HS-5 (cell line): ENCODE measurements around the gene SPAAR.
"Not testable (repeated sequence)": the region's sequence is repeated elsewhere in the genome, so short reads cannot be mapped to it uniquely, and the experiment has no call there.

Experiments used
- DNase-seq: peaks from one replicate; pipeline ENCODE4 v3.0.0-alpha.2; 2012; ENCODE audit warnings: low read depth

The SPAAR gene

DNA sequence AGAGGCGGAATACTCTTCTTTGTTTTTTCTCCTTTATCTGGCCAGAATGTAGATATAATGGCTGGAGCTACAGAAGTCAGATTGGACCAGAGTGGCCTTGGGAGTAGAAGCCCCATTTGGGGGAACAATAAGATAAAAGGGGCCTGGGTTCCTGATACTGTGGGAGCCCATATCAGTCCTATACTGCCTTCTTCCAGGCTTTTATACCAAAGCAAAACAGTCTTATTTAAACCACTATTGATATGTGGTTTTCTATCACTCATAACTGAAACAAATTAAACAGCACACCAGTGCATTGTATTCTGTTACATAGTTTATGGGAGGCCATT, 14.3 kb downstream of the SPAAR start:
- DNase-seq, result no peak

DNA sequence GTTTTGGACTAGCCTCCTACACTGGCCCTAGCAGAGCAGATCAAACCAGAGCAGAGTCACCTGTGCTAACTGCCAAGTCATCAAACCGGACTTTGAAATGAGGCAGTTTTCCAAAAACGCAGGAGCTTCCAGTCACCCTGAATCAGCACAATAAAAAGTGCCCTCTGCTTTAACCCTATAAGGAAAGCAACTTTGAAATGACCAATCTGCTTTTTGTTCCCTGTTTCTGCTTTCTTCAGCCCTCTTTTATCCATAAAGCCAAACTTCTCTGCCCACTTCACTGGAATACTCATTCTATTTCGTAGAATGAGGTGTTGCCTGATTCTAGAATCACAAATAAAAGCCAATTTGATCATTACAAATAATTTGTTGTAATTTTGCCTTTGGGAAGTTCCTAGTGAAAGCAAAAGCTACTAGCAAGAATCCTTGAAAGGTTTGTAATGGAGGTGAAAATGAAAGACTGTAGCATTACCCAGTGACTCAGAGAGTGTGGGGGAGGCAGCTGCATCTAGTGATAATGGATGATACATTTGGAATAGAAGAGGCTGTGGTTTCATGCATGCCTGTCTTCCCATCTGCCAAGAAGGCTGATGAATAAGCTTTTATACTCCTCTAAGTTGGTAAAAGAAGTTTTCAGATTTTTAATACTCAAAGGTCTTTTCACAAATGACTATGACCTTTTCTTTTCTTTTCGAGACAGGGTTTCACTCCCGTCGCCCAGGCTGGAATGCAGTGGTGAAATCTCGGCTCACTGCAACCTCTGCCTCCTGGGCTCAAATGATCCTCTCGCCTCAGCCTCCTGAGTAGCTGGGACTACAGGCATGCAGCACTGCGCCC, 14.9 kb downstream of the SPAAR start:
- DNase-seq, result peak; percentile 91

DNA sequence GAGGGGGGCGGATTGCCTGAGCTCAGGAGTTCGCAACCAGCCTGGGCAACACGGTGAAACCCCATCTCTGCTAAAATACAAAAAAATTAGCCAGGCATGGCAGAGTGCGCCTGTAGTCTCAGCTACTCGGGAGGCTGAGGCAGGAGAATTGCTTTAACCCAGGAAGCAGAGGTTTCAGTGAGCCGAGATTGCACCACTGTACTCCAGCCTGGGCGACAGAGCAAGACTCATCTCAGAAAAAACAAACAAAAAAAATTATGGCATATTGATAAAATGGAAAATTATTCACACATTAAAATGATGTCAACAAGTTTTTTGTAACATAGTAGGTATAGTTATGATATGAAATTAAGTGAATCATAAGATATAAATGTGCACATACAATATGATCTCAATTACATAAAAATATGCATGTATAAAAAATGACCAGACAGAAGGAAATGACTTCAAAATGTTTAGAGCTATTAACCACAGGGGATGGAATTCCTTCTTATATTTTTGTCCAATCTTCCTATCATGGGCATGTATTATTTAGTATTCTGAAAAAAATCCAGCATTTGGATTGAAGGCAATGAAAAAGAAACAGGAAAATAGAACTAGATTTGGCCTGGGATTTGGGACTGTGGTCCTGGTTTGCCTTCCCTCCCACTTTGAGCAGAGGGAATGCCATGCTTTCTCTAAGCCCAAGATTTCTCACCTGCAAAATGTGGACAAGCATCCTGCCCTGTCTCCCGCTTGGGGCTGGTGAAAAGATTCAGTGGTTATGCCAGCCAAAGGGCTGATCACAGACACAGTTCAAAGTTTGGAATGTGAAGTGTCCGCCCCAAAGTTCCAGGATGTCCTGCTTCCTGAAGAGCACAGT, 19.5 kb downstream of the SPAAR start:
- DNase-seq, result no peak

DNA sequence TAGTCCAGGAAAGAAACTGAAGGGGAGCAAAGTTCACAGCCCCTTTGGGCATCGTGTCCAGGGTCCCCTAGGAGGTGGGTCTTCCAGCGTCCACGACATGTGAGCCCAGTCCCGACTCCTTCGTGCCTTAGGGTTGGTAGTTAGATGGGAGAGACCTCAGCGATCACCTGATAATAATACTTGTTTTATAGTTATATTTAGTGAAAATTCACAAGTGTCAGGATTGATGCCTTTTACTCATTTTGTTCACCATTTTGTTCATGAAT, 20.1 kb downstream of the SPAAR start:
- DNase-seq, result no peak

DNA sequence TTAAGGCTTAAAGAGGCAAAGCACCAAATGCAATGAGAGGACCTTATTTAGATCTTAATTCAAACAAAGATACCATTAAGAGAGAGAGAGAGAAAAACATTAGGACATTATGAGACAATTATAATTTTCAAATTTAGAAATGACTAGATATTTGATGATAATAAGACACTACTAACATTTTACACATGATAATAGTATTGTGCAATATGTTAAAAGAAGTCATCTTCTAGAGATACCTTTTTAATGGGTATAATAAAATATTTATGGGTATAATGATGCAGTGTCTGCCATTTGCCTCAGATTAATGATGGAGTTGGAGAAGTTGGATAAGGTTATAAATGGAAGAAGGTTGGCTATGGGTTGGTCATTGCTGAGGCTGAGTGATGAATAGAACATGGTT, 21.2 kb downstream of the SPAAR start:
- DNase-seq, result no peak

DNA sequence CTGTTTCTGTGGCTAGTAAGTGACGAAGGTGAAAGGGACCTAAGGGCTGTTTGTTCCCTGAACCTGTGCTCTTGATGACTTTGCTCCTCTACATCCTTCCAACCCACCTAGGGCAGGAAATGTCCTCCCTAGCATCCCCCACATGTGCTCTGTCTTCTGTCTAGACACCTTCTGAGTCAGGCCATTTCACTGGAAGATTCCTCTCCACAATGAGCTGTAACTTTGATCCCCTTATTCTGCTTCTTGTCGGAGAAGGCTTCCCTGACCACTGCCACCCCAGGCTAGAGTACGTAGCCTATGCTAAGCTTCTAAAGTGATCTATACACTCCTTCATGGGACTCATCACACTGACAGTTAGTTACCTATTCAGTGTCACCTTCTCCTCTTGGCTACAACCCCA, 21.7 kb downstream of the SPAAR start:
- no peak for DNase-seq

DNA sequence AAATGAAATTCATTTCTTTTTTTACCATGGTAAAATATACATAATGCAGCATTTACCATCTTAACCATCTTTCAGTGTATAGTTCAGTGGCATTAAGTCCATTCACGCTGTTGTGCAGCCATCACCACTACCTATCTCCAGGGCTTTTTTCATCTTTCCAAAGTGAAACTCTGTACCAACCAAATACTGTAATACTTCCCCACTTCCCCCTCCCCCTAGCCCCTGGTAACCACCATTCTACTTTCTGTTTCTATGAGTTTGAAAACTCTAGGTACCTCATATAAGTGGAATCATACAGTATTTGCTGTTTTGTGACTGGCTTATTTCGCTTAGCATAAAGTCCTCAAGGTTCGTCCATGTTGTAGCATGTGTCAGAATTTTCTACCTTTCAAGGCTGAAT, 23.4 kb downstream of the SPAAR start:
- no peak for DNase-seq

DNA sequence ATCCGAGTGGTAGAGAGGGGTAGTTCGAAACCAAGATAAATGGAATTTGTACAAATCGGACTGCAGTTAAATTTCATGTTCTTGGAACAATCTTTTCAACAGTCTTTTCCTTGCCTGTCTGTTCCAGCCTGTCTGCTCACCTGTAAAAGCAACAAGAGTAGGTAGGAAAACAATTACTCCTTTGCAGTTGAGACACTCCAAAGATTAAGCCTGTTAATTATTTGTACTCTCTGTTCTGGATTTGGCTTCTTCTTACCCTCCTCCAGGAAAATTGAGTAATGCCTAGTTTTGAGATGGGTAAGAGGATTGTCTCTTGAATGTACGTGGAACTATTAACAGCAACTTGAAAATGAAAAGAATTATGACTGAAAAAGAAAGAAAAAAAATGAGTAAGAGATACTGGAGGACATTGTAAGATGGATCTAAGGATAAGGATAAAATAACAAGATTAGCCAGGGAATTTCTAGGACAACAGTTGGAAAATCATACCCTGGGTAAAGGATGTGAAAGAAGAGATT, 24.3 kb downstream of the SPAAR start:
- DNase-seq, result no peak

DNA sequence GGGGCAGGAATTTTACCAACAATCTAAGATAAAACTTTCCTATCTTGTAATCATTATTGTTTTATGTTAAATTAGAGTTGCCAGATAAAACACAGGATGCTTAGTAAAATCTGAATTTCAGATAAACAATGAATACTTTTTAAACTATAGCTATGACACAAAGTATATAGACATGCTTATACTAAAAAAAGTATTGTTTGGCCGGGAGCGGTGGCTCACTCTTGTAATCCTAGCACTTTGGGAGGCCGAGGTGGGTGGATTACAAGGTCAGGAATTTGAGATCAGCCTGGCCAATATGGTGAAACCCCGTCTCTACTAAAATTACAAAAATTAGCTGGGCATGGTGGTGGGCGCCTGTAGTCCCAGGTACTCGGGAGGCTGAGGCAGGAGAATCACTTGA, 24.8 kb downstream of the SPAAR start:
- not testable (repeated sequence) for DNase-seq

DNA sequence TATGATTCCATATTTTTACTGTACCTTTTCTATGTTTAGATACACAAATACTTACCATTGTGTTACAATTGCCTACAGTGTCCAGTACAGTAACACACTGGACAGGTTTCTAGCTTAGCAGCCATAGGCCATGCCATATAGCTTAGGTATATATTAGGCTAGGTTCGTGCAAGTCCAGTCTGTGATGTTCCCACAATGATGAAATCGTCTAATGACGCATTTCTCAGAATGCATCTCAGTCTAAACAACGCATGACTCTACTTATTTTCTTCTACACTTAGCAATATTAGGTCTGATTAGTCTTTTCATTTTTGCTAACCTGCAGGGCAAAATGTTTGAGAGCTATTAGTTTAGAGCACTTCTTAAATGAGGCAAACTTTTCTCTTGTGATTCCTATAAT, 26.0 kb downstream of the SPAAR start:
- DNase-seq, result no peak

DNA sequence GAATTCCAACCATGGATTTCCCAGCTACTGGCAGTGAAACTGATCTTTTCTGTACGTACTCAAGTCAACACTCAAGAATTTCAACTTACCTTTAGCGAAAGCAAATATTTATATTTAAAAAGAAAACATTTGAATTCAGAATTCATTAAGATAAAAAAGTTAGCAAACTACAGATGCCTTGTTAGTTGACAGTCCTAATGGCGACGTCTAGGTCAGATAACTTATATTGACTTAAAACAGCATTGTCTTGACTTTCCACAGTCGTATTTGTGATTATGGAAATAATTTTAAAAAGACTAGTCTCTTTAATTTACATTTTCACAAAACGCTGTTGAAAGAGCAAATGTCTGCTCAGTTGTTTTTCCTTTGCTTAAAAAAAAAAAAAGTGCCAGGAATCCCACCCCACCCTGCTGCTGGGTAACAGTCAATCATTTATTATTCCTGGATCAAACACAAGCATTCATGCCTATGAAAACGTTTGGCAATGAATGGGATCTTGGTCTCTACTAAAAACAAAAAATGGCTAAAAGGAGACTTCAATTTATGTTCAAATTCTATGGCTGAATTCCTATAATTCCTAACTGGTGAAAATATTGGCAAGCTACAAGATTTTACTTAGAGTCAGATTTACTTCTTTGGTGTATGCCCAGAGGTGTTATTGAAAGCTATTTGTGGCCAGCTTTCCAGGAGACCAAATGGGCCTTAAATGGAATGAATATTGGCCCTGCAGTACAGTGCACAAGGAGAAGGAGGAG, 26.6 kb downstream of the SPAAR start:
- DNase-seq, result peak; percentile 40

DNA sequence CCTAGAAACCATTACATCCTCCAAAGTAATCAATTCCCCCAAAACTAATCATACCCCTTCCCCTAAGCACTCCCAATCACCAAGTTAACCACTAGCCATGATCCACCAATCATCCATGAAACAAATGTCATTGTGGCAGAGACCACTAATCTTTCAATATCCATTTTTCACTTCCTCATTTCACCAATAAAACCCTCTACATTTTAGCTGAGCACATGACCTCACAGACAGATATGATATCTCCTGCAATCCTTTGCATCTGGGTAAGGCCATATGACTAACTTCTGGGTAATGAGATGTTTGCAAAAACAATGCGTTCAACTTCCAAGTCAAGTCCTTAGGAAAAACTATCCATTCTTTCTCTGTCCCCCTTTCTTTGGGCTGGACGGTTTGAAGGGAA, 27.9 kb downstream of the SPAAR start:
- no peak for DNase-seq

DNA sequence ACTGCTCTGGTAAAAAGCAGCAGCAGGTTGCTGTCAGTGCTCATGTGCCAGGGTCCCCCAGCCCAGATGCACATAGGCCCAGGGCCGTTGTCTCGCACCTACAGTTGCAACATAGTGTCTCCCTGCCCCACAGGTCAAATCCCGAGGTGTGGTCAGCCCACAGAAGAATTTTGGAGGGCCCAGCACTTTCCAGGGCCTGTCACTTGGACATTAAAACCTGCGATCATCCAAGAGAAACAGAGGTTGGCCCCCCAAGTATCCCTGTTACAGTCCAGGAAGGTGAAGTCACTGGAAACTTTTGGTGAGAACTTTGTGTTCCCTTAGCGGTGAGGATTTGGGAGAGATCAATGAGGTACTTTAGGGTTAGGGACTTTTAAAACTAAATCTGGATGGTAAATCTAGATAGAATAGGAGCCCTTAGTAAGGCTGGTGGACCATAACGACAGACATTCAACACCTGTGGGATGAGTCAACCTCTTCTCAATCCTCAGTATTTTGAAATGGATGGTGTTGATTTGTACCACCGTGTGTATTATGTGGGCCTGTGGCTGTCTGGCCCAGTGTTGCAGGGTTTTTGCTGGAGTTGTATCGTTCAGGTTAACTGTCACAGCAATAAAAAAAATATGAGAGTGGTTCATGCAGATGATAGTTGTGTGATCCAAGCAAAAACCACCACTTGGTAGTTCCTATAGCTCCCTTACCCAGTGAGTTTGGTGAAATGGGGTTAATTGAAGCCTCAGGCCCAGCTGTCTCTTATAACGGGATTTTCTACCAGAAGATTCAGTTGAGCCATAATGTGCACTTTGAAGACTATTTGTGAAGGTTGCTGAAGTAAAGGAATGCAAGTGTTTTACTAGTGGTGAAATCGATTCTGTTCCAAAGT, 29.4 kb downstream of the SPAAR start:
- DNase-seq, result no peak

DNA sequence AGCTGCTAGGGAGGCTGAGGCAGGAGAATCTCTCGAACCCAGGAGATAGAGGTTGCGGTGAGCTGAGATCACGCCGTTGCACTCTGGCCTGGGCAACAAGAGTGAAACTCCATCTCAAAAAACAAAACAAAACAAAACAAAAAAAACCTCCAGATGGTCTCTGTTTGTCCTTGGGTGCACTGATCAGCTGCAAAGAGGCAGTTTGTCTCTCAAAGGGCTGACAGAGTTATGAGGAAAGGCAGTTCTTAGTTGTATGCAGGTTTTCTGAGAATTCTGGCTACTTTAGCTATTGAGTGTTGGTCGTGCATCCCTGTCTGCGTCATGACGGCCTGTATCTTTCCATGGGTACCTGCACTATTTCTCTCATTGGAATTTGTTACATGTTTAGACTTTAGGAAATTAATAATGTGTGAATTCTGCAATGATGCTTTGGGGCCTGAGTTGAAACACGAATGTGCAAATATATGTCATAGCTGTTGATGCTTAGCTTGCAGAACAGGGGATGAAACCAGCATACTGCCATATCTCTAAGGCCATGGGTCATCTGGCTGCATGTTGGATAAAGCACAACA, 30.5 kb downstream of the SPAAR start:
- no peak for DNase-seq

DNA sequence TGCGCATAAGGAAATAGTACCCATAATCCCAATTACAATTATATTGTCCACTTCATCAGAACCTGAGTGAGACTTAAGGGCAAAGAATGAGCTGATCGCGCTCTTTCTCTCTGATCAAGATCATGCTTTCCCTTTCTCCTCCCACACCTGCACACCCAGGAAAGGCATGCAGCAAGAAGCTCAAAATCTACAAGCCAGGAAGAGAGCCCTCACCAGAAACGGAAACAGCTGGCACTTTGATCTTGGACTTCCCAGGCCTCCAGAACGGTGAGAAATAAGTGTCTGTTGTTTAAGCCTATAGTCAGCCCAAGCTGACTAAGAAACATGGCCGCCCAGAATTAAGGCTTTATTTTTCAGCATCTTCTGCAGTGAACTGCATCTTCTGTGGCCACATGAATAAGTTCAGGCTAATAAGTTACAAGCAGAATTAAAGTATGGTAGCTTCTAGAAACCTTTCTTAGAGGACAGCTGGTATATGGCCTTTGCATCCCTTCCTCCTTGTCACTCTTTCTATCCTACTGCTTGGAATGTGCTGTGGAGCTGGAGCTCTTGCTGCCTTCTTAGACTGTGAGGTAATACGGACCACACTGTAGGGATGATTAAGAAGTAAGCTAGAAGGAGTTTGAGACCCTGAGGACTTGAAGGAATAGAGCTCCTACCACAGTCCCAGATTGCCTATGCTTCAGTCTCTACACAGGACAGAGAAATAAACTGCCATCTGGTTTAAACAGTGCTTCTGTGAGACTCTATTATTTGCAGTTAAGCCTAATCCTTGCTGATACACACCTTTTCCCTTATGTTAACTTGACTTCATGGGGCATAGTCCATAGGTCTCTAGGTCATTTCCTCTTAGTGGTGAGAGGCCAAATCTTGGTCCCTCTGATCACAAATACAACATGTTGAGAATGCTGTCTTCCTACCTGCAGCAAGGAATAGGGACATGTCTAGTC, 31.4 kb downstream of the SPAAR start:
- DNase-seq, result no peak

DNA sequence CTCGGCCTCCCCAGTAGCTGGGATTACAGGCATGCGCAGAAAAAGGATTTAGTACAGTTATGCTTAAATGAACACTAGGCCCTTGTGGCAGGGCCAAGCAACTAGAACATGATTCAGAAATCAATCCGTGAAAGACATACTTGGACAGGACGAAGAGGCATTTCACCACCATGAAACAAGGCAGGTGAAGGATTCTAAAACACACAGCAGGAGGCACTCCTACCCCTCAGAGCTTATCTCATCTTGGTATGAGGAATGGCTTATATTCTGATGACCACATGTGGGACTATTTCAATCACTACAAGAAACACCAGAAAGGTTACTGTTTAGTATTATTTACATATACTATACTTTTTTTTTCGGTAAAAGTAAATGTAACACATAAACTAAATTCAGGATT, 33.0 kb downstream of the SPAAR start:
- no peak for DNase-seq

DNA sequence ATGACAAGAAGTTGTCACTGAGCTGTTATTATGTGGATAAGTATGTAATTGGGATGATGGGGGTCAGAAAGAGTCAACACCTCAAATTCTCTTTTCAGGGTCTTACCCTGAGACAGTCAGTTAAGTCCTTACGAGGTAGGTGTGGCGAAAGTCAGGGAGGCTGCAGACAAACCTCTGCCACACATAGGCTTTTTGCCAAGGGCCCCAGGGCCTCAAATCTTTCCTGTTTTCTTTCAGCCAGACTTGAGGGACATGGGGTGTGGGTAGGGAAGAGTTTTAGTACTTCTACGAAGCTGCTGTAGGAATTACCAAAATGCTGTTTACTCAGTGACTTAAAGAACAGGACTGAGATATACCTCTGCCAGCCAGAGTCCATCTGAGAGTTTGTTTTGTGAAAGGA, 34.9 kb downstream of the SPAAR start:
- DNase-seq, result no peak

DNA sequence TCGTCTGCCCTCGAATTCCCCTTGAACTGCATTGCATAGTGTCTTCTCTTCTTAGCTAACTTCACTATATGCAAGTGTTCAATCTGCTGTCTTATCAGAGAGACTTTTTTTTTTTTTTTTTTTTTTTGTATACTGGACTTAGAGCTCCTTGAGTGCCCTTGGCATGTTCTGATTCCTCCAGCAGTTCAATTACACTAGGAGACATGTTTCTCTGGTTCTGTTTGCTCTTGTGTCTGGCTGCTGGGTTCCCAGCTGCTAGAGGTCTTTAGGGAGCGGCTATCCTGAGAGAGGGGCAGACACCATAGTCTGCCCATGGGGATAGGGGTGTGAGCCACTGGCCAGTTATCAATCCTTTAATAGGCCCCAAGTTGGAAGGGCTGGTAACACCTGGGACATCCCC, 35.6 kb downstream of the SPAAR start:
- no peak for DNase-seq

DNA sequence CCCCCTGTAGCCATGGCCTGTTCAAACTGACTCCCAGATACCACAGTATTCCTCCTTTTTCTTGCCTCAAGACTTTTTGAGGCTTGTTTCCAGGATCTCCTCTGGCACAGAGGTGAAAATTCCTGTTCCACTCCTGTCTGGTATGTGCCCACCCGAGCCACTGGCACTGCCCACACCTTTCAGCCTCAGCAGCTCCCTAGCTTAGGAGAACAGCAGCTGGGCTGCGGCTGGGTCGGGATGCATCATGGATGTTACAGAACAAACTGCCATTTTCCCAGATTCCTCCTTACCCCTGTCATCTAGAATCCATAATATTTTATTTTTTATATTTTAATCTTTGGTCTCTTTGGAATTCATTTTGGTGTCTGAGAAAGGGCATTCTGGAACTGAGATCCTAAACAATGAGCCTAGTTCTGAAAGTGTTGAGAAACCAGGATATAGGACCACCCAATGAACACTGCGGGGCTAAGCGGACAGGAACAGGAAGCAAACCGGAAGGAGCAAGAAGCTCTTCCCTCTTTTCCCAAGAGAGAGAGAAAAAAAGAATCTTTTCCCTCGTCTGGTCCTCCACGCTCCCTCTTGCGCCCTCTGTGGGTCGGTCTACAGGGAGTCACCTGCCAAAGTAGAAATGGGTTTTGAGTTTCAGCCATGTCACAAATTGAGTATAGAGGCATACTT, 36.2 kb downstream of the SPAAR start:
- DNase-seq, result peak; percentile 60

DNA sequence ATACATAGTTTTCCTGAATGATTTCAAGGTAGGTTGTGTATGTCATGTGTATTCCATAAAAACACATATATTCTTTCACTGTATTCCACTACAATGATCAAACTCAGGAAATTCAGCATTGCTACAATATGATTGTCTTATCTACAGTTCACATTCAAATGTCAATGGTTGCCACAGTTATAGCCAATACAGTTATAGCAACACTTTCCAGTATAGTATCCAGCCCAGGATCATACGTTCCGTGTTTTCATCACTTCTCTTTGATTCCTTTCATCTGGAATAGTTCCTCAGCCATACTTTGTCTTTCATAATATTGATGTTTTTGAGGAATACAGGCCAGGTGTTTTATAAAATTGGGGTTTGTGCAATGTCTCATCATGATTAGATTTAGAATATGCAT, 39.2 kb downstream of the SPAAR start:
- DNase-seq, result no peak
